Body of pancreas (tissue), 4 donors: Measurements from ENCODE around the gene METTL18.

Experiments used
- CTCF ChIP-seq, 7 experiments: fragments of 450-650 bp in 4 of 7; fragments of 200-600 bp in 3 of 7; sonication (generic) in 3 of 7; IDR thresholded peaks; one replicate each; pipeline ENCODE4 v1.5.1; 2016 to 2019; ENCODE audit warnings: antibody characterized with exemption in 7 of 7
- POLR2A ChIP-seq, 3 donors: fragments of 450-650 bp; IDR thresholded peaks; one replicate each; pipeline ENCODE4 v1.6.1; 2016; ENCODE audit warnings: antibody characterized with exemption in 3 of 3, mild to moderate bottlenecking in 2 of 3

GRCh38 chr1:169768161-169768560, 26.5 kb downstream of the METTL18 start:
- TF ChIP-seq CTCF (IDR thresholded peaks at IDR 0.05) (no peak), POLR2A (IDR thresholded peaks at IDR 0.05) (no peak)
